Measurements from ENCODE around the gene TUG1. TPM values are rescaled to one million over a fixed set of nuclear protein-coding genes. Genes with fewer than 3 reads are reported as not detected.

TUG1 gene
- total RNA-seq, 2 experiments from 2014 or later: 67.3 to 72.3 TPM

DNA sequence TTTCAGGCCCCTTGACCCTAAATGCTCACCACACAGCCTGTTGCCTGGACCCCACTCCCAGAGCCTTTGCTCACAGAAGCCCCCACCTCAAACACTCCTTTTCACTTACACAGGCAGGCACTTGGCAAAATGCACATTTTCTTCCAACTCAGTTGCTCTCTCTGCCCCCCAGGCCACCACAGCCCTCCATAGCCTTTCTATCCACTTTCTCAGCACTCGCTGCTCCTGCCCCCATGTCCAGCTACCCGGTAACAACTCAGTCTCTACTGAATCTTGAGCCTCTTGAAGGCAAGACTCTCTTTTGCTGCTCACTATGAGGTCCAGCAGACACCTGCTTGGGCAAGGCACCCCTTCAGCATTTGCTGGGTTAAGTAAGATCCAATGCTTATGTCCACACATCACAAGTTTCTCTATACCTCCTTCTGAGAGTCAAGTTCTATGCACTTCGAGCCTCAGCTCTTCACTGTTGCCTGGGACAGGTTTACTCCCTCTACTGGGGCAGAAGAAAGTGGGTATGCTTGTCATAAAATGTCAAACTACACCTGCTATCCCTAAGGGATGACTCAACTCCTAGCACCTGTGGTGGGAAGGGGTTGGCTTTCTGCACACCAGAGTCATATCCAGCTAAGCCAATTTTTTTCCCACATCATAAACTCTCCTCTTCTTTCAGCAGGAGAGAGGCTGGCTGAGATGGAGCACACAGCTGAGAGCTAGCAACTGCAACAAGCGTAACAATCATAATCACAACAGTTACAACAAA is 37.3 kb upstream of the TUG1 start:
- no peaks in the 10 kb centered on the region for H3K9me3 Mint-ChIP-seq (ENCODE audit: insufficient read depth)
- no peak overlapping the region for H3K4me3 Mint-ChIP-seq
- H3K27me3 Mint-ChIP-seq (ENCODE audit: low read depth): no peaks in the 10 kb centered on the region
- ATAC-seq (no peak), DNase-seq (no peak)
- H3K36me3 Mint-ChIP-seq (ENCODE audit: low read depth): peaks cover 72% of the 10 kb centered on the region
- H3K4me1 Mint-ChIP-seq (ENCODE audit: low read depth): no peaks in the 10 kb centered on the region
- ChIA-PET CTCF (interaction anchor here (1.5 to 3.0 kb wide), 2 partner anchors 12 to 153 kb away, joined by 3 to 19 read pairs; no protein-coding TSS in a partner anchor), POLR2A (interaction anchor here (1.2 kb wide), 1 partner anchor 11 kb away, joined by 3 read pairs; no protein-coding TSS in a partner anchor)
- H3K27ac Mint-ChIP-seq: peak overlapping the region; percentile 14

DNA sequence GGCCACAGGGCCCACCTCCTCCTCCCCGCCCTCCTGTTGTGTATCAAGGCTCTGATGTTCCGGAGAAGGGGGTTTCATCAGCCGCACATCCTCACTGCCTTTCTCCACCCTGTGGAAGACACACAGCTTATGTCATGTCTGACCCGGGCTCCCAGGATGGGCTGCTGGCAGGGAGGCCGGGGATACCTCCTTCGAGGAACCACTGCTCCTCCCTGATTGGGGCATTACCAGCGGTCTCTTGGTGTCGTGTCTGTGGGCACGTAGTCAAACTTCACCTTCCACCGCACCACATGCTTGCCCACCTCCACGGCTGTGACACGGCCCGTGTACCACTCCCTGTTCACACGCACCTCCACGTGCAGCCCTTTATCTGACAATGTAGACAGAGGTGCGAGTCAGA is 36.4 kb upstream of the TUG1 start:
- no peak for DNase-seq
- ChIA-PET POLR2A (no interaction called here), CTCF (interaction anchor here (1.5 to 3.0 kb wide), 2 partner anchors 13 to 153 kb away, joined by 3 to 19 read pairs; no protein-coding TSS in a partner anchor)
- no peak overlapping the region for H3K27ac Mint-ChIP-seq
- H3K4me3 Mint-ChIP-seq: no peak overlapping the region
- ATAC-seq: no peak
- H3K36me3 Mint-ChIP-seq (ENCODE audit: low read depth): peaks cover 70% of the 10 kb centered on the region
- no peaks in the 10 kb centered on the region for H3K27me3 Mint-ChIP-seq (ENCODE audit: low read depth)
- no peaks in the 10 kb centered on the region for H3K4me1 Mint-ChIP-seq (ENCODE audit: low read depth)
- no peaks in the 10 kb centered on the region for H3K9me3 Mint-ChIP-seq (ENCODE audit: insufficient read depth)

DNA sequence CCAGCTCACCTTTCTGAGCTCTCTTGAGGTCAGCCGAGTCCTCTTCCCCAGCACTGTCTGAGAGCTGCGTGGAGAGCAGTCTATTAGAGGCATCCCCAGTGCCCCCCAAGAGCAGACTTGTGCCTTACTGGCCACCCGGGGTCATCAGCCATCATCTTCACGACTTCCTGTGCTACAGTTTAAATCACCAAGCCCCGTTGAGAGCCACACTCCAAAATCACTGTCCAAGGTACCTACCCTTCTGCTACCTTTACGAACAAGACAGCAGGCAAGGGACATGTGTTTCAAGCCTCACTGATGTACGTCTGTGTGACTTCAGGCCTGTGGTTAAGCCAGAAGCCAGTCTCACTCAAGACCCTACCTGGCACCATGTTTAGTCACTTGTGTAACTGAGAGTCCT is 35.6 kb upstream of the TUG1 start:
- Mint-ChIP-seq H3K27ac (no peak overlapping the region), H3K27me3 (ENCODE audit: low read depth) (no peaks in the 10 kb centered on the region), H3K4me3 (no peak overlapping the region), H3K36me3 (ENCODE audit: low read depth) (peaks cover 71% of the 10 kb centered on the region), H3K9me3 (ENCODE audit: insufficient read depth) (no peaks in the 10 kb centered on the region), H3K4me1 (ENCODE audit: low read depth) (no peaks in the 10 kb centered on the region)
- CTCF ChIA-PET: no interaction called here
- POLR2A ChIA-PET: no interaction called here
- ATAC-seq (no peak), DNase-seq (no peak)

DNA sequence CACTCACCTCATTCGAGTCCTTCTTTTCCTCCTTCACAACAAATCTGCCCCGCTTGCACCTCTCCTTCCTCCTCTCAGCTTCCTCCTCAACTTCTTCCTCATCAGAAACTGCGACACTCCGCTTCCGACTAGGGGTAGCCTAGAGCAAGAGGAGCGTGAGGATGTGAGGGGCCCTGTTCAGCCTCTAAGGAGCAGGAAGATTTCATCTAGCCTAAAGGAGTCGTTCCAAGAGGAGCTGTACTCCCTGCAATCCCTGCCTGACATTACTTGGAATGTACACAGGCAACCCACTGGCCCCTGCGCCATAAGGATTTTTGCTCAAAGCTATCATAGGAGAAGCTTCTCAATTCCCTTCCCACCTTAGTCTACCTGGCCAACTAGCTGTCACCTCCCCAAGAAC is 35.0 kb upstream of the TUG1 start:
- Mint-ChIP-seq H3K27ac (no peak overlapping the region), H3K9me3 (ENCODE audit: insufficient read depth) (no peaks in the 10 kb centered on the region), H3K4me3 (no peak overlapping the region), H3K27me3 (ENCODE audit: low read depth) (no peaks in the 10 kb centered on the region), H3K4me1 (ENCODE audit: low read depth) (no peaks in the 10 kb centered on the region), H3K36me3 (ENCODE audit: low read depth) (peaks cover 70% of the 10 kb centered on the region)
- ATAC-seq (no peak), DNase-seq (no peak)
- CTCF ChIA-PET: no interaction called here
- POLR2A ChIA-PET: no interaction called here

DNA sequence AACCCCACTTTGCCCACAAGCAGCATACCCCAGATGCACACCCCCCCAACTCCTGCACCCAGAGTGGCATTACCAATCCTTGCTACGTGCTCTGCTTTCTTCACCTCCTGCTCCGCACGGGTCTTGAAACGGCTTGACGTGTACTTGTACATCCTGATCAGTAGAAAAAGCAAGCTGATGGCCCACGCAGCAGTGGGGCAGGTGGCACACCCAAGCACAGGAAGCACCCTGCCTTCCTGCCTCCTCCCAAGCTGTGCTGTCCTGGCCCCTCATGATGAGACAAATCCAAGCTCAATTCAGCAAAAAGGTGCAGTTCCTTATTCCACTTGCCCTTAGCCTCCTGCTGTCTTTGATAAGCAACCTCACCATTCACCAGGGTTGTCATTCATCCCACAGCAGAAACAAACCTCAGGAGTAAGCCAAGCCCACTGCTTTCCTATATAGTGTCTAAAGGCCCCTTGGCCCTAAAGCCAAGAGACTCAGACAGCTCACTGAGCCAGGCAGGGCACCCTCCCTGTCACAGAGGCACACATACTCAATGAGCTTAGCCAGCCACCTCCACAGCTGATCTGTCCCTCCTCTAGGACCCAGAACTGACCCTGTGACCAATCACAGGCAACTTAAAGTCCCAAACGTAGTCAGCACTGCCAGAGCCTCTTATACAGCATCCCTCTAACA is 28.2 kb upstream of the TUG1 start:
- DNase-seq (peak; percentile 49), ATAC-seq (peak; percentile 43)
- Mint-ChIP-seq H3K9me3 (ENCODE audit: insufficient read depth) (no peaks in the 10 kb centered on the region), H3K27me3 (ENCODE audit: low read depth) (no peaks in the 10 kb centered on the region), H3K4me3 (peak overlapping the region; percentile 56), H3K4me1 (ENCODE audit: low read depth) (peaks cover 61% of the 10 kb centered on the region), H3K27ac (peak overlapping the region; percentile 88), H3K36me3 (ENCODE audit: low read depth) (peaks cover 84% of the 10 kb centered on the region)
- ChIA-PET POLR2A (interaction anchor here (0.7 to 2.9 kb wide), 4 partner anchors 12 to 142 kb away, joined by 3 to 26 read pairs (median 3); partner anchors contain the start of genes MORC2 and TUG1), CTCF (interaction anchor here (0.7 to 2.6 kb wide), 5 partner anchors 20 to 307 kb away, joined by 3 to 25 read pairs (median 4); no protein-coding TSS in a partner anchor)

DNA sequence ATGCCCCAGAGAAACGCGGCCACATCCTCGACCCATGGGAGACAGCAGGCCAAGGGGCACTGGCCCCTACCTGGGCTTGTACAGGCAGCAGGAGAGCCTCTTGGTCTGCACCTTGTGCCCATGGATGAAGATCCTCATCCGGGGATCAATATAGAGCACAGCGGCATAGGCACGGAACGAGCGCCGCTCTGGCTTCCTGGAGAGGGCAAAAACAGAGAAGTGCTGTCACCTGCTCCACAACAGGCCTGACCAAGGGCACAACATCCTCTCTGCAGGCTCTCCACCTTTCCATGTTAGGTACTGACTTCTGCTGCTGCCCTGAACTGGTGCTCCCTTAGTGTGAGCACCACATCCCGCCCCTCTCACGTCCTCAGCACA is 27.7 kb upstream of the TUG1 start:
- ChIA-PET POLR2A (interaction anchor here (1.7 to 2.9 kb wide), 2 partner anchors 28 kb away, joined by 5 to 26 read pairs; partner anchors contain the start of genes MORC2 and TUG1), CTCF (interaction anchor here (0.7 to 2.6 kb wide), 5 partner anchors 21 to 307 kb away, joined by 3 to 25 read pairs (median 4); no protein-coding TSS in a partner anchor)
- Mint-ChIP-seq H3K4me3 (peak overlapping the region; percentile 56), H3K27me3 (ENCODE audit: low read depth) (no peaks in the 10 kb centered on the region), H3K36me3 (ENCODE audit: low read depth) (peaks cover 84% of the 10 kb centered on the region), H3K27ac (peak overlapping the region; percentile 88), H3K9me3 (ENCODE audit: insufficient read depth) (no peaks in the 10 kb centered on the region), H3K4me1 (ENCODE audit: low read depth) (peaks cover 67% of the 10 kb centered on the region)
- no peak for DNase-seq
- peak; percentile 10 for ATAC-seq

DNA sequence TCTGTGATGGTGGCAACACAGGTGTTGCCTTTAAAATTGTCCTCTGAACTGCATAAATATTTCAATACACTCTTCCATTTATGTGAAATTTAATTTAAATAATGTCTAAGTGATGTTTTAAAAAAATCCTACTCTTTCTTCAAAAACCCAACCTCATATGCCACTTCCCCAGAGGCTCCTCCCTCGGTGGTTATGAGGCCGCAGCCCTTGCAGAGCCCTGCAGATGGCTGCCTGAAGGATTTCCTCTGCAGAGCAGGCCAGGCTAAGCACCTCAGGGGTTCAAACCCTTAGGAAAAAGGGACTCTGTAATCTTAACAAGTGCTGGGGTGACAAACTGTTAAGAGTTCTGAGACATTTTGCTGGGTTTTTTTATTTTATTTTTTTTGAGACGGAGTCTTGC is 25.7 kb upstream of the TUG1 start:
- H3K27ac Mint-ChIP-seq: peak overlapping the region; percentile 73
- H3K4me1 Mint-ChIP-seq (ENCODE audit: low read depth): peaks cover 72% of the 10 kb centered on the region
- ATAC-seq (peak; percentile 87), DNase-seq (peak; percentile 87)
- ChIA-PET POLR2A (interaction anchor here (1.3 kb wide), 1 partner anchor 25 kb away, joined by 5 read pairs; the partner anchor contains the start of genes MORC2 and TUG1), CTCF (no interaction called here)
- H3K27me3 Mint-ChIP-seq (ENCODE audit: low read depth): no peaks in the 10 kb centered on the region
- peak overlapping the region; percentile 36 for H3K4me3 Mint-ChIP-seq
- peaks cover 73% of the 10 kb centered on the region for H3K36me3 Mint-ChIP-seq (ENCODE audit: low read depth)
- no peaks in the 10 kb centered on the region for H3K9me3 Mint-ChIP-seq (ENCODE audit: insufficient read depth)

DNA sequence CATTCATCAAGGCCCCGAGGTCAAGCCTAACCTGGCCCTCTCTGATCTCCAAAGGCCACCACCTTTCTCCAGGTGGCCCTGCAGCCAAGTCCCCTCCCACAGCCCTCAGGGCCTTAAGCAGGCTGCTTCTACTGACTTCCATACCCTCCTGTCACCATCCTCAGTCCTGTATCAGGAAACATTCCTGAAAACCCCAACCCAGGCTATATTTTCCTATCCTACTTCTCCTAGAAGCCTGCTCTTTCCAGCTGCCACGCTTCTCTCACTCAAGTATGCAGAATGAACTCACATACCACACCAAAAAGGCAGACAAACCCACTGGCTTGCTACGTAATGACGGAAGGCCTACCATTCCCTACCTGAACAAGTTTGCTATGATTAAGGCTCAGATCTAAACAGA is 24.1 kb upstream of the TUG1 start:
- Mint-ChIP-seq H3K4me3 (no peak overlapping the region), H3K27ac (peak overlapping the region; percentile 53), H3K27me3 (ENCODE audit: low read depth) (no peaks in the 10 kb centered on the region), H3K9me3 (ENCODE audit: insufficient read depth) (no peaks in the 10 kb centered on the region), H3K4me1 (ENCODE audit: low read depth) (peaks cover 63% of the 10 kb centered on the region), H3K36me3 (ENCODE audit: low read depth) (peaks cover 71% of the 10 kb centered on the region)
- DNase-seq: no peak
- ChIA-PET CTCF (interaction anchor here (0.8 to 2.8 kb wide), 4 partner anchors 21 to 310 kb away, joined by 3 to 37 read pairs (median 9); partner anchors contain the start of gene SELENOM), POLR2A (interaction anchor here (2.9 kb wide), 1 partner anchor 24 kb away, joined by 23 read pairs; the partner anchor contains the start of genes MORC2 and TUG1)
- no peak for ATAC-seq

DNA sequence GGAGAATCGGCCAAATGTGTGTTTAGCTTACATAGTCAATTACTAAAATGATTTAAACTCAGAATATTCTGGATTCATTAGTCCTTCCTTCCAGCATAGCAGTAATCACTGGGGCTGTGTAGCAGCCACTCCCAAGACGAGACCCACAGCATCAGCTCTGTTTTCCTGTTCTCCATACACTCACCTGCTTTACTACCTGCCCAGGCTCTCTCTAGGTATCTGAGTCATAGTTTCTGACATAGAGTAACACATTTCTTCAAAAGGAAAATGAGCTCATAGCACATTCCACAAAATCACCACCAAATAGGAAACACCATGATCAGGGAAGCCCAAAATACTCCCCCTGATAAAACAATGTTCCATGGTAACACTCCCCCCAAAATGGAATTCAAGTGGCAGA is 23.4 kb upstream of the TUG1 start:
- Mint-ChIP-seq H3K4me3 (no peak overlapping the region), H3K27ac (peak overlapping the region; percentile 56)
- DNase-seq: no peak

DNA sequence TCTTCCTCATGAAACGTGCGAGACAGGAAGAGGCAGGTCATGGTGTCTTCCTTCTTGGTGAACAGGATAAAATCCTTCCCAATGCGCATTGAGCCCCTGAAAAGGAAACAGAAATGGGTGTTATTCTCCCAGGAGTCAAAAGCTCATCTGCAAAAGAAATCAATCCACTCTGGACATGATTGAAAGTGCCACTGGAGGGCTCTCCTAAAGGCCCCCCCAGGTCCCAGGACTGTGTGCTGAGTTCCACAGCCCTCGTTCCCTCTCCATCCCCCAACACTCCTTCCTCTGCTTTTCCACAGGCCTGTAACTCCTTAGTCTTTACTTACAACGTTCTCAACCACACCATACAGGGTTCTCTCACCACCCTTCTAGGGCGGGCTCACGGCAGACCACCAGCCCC is 22.7 kb upstream of the TUG1 start:
- ChIA-PET CTCF (interaction anchor here (0.9 to 2.8 kb wide), 7 partner anchors 20 to 161 kb away, joined by 3 to 37 read pairs (median 5); partner anchors contain the start of genes MORC2, SELENOM and TUG1), POLR2A (interaction anchor here (1.5 to 2.9 kb wide), 2 partner anchors 23 to 25 kb away, joined by 4 to 23 read pairs; partner anchors contain the start of genes MORC2 and TUG1)
- no peak for ATAC-seq
- no peaks in the 10 kb centered on the region for H3K9me3 Mint-ChIP-seq (ENCODE audit: insufficient read depth)
- no peaks in the 10 kb centered on the region for H3K27me3 Mint-ChIP-seq (ENCODE audit: low read depth)
- peaks cover 67% of the 10 kb centered on the region for H3K36me3 Mint-ChIP-seq (ENCODE audit: low read depth)
- peak overlapping the region; percentile 56 for H3K27ac Mint-ChIP-seq
- peaks cover 55% of the 10 kb centered on the region for H3K4me1 Mint-ChIP-seq (ENCODE audit: low read depth)
- H3K4me3 Mint-ChIP-seq: no peak overlapping the region
- DNase-seq: no peak

More for the DNA sequence above, 23.4 kb upstream of the TUG1 start:
- peaks cover 57% of the 10 kb centered on the region for H3K4me1 Mint-ChIP-seq (ENCODE audit: low read depth)
- POLR2A ChIA-PET: interaction anchor here (1.5 to 2.9 kb wide), 2 partner anchors 23 to 26 kb away, joined by 4 to 23 read pairs; partner anchors contain the start of genes MORC2 and TUG1
- no peaks in the 10 kb centered on the region for H3K27me3 Mint-ChIP-seq (ENCODE audit: low read depth)
- CTCF ChIA-PET: interaction anchor here (0.8 to 2.8 kb wide), 6 partner anchors 20 to 311 kb away, joined by 3 to 37 read pairs (median 4); partner anchors contain the start of genes SELENOM and TUG1
- H3K36me3 Mint-ChIP-seq (ENCODE audit: low read depth): peaks cover 67% of the 10 kb centered on the region
- ATAC-seq: no peak
- H3K9me3 Mint-ChIP-seq (ENCODE audit: insufficient read depth): no peaks in the 10 kb centered on the region

DNA sequence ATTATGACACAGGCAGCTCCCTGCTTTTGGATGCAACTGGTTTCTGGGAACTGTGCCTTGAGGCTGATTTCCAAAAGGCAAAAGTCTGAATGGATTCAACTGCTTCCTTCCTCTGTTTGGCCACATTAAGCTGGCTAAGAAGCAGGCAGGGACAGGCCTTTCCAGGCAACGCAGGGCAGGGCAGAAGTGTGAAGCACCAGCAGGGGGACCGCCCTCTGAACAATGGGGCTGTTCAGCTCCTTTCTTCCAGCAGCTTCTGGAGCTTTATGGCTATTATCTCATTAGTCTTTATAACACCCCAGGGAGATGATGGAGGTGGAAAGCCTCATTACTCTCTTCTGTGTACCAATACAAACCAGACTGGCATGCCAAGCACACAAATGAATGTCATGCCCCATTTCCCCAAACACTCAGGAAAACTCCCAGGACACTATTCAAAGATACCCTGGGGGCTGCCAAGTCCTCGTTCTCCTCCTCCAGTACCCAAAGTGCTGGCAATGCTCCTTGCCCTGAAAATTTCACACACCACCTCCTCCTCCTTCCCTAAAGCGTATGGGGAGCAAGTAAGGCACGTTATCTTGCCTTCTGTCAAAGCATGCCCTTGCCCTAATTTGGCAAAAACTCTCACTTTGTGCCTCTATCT is 21.8 kb upstream of the TUG1 start:
- no peak for DNase-seq
- H3K4me1 Mint-ChIP-seq (ENCODE audit: low read depth): peaks cover 54% of the 10 kb centered on the region
- H3K4me3 Mint-ChIP-seq: no peak overlapping the region
- CTCF ChIA-PET: interaction anchor here (0.9 to 2.8 kb wide), 5 partner anchors 19 to 137 kb away, joined by 3 to 37 read pairs (median 9); partner anchors contain the start of genes MORC2 and TUG1
- no peaks in the 10 kb centered on the region for H3K27me3 Mint-ChIP-seq (ENCODE audit: low read depth)
- no peak overlapping the region for H3K27ac Mint-ChIP-seq
- POLR2A ChIA-PET: interaction anchor here (1.5 to 2.9 kb wide), 2 partner anchors 22 to 24 kb away, joined by 4 to 23 read pairs; partner anchors contain the start of genes MORC2 and TUG1
- no peak for ATAC-seq
- no peaks in the 10 kb centered on the region for H3K9me3 Mint-ChIP-seq (ENCODE audit: insufficient read depth)
- H3K36me3 Mint-ChIP-seq (ENCODE audit: low read depth): peaks cover 60% of the 10 kb centered on the region

All from activated CD8-positive, alpha-beta T cell treated with anti-CD3 and anti-CD28 coated beads, Interleukin-2, amount 10 ng/mL, durations not matched to agents 7 days and 5 days (primary cell).